Astrocyte of the hippocampus (primary cell): ENCODE measurements around the gene PNLDC1.
"Not testable (repeated sequence)": the region's sequence is repeated elsewhere in the genome, so short reads cannot be mapped to it uniquely, and the experiment has no call there.

Source experiments
- DNase-seq: peaks from one replicate; pipeline ENCODE4 v3.0.0; 2011; ENCODE audit warnings: low read depth, low spot score

PNLDC1 gene

DNA sequence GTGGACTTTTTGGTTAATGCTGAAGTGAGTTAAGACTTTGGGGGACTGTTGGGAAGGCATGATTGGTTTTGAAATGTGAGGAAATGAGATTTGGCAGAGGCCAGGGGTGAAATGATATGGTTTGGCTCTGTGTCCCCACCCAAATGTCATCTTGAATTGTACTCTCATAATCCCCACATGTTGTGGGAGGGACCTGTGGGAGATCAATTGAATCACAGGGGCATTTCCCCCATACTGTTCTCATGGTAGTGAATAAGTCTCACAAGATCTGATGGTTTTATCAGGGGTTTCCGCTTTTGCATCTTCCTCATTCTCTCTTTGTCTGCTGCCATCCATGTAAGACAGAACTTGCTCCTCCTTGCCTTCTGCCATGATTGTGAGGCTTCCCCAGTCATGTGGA is 49.8 kb downstream of the PNLDC1 start:
- DNase-seq, result not testable (repeated sequence)

DNA sequence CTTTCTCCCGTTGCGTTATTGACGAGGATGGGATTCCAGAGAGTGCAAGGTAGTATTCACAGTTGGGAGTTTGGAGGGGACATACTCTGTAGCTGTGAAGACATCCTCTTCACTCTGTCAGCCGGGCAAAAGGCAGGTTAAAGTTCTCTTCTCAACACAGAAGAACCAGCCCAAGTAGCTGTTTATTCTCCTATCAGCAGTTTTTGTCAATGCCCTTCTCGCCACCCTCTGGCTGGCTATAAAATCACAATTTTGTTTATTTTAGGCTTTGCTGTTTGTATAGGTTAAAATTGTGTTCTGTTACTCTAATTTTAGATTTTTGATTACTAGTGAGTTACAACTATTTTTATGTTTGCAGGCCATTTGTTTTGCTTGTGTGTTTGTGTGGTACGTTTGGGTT is 52.8 kb downstream of the PNLDC1 start:
- no peak for DNase-seq

DNA sequence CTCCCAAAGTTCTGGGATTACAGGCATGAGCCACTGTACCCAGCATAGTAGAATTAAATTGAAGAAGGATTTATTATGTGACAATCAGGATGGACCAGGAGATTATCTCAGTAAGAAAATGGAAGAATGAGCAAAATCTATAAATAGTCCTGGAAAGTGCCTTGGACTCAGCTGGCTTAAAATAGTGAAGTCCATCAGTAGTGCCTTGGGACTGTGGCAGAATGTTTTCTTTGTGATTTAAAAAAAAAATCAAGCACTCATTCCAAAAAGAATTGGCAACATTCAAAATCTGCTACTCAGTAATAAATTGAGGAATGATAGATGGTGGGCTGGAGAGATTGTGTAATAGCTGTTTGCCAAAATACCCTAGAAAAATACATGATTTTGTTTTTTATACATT is 53.7 kb downstream of the PNLDC1 start:
- no peak for DNase-seq

DNA sequence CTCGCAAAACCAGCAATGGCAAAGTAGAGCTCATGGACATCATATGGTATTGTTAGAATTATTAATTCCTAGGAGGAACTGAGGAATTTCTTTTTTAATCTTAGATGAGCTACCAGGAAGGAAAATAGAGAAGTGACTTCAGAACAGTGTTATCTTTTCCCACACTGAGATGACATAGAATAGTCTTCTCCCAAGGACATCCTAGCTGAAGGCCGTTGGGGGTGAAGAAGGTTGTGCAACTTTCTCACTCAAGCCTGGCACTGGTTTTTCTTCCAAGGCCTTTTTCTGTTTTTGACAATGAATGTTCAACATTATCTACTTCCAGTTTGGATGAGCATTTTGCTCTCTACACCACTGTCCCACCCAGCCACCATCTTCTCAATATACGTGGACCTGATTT is 54.9 kb downstream of the PNLDC1 start:
- no peak for DNase-seq

DNA sequence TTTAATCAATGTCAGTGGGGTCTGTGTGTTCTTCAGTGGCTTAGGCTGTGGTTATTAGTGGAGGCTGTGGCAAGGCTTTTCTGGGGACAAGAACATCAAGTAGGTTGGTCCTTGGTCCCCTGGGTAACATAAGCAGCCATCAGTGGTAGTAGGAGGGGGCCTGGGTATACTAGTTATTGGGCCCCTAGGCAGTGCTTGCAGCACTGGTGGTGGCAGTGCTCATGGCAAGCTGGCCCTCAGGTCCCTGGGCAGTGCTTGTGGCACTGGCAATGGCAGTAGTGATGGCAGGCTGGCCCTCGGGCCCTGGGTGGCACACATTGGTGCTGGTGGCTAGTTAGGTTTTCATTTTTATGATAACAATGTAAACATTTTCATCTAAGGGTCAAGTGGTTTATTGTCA is 58.2 kb downstream of the PNLDC1 start:
- no peak for DNase-seq

DNA sequence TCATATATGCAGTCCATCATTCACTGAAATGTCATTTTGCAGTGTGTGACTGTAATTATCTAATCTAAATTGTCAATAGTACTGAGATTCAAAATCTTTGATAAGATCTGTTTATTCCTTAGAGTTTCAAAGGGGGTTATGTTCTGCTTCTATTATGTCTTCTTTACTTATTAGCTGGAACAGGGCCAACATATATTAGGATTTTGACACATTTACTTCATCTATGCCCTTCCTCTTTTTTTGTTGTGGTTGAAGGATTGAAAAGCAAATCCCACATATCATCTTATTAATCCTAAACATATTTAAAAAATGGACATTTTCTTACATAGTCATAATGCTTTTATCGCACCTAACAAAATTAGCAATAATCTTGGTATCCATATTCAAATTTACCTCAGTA is 60.4 kb downstream of the PNLDC1 start:
- no peak for DNase-seq

DNA sequence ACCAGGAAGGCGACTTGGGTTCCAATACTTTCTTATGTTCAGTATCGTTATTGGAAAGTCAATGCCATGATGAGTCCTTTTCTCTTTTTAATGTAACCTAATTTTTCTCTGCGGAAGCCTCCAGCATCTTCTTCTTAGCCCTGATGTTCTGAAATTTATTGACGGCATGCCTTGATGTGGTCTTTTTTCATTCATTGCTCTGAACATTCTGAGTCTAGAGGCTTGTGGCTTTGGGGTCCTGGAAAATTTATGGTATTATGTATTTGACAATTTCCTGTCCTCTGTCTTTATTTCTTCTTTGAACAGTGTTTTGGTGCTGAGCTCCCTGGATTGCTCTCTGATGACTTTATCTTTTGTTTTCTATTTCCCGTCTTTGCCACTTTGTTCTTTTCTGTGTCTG is 62.0 kb downstream of the PNLDC1 start:
- no peak for DNase-seq

DNA sequence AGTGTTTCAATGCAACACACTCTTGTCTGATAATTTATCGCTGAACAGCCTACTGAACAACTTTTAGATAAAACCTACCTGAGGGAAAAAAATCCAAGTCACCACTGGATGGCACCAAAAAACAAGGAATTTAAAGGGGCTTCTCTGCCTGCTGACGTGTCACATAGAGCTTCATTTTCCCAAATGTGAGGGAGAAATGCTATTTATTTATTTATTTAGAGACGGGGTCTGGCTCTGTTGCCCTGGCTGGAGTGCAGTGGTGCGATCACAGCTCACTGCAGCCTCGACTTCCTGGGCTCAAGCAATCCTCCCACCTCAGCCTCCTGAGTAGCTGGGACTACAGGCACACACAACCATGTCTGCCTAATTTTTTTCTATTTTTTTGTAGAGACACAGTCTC is 63.3 kb downstream of the PNLDC1 start:
- peak; percentile 81 for DNase-seq

DNA sequence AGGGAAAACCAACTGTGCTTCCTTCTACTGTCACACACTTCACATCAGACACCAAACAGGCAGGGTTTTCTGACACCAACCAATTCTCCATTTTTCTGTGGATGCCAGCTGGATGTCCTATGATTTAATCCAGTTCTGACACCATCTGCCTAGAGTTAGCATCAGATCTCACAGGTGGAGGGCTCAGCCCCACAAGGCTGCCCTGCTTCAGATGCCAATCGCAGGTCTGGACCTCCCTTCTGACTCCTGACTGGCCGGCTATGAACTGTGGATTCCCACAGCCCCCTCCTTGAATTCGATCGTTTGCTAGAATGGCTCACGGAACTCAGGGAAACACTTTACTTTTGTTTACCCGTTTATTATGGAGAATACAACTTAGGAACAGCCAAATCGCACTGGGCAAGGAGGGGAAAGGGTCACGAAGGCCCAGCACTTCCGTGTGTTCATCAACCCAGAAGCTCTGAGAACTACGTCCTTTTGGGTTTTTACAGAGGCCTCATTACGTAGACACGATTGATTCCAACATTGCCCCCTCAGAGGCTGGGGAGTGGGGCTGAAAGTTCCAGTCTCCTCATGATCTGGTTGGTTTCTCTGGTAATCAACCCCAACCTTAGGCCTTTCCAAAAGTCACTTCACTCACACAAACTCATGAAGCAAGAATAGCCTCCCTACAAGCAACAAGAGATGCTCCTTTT is 65.3 kb downstream of the PNLDC1 start:
- no peak for DNase-seq

DNA sequence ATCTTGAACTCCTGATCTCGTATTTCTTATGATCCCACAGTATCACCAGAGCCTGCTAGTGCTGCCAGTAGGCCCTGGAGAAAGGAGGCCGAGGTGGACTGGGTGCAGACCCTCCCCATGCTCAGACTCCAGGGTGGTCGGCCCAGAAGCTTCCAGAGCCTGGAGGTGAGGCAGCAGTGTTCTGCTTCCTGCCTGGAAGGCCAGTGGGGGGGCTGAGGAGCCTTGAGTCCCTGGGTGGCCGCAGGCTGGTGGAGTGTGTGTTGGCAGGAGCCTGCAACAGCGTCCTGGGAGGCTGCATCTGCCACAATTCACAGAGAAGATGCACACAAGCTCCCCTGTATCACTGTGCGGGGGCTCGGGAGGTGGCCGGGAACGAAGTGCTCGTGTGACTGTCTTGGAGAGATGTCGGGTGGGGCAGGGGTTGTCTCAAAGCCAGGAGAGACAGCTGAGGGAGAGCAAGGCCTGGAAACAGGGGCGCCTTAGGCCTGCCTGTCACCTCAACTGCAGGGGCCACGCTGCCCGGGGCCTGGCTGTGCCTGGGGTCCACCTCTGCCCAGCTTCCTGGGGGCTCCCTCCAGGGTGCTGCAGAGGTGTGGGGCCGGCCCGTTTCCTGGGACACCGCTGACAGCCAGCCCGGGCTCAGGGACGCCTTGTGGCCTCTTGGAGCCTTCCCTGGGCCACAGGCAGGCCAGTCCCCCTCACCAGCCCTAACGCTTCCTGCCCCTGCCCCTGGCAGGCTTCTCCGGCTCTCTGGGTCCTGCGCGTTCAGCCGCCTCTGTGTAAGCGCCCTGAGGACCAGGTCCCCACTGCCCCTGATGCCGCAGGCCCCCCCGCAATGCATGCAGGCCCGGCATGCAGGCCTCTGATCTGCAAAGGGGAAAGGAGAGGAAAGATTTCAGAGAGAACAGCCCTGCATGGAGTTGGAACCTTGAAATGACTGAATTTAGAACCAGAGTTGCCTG is 66.5 kb downstream of the PNLDC1 start:
- no peak for DNase-seq
